Endothelial cell of umbilical vein (primary cell): Measurements from ENCODE around the gene FBLN2. TPM values are rescaled to one million over a fixed set of nuclear protein-coding genes. Genes with fewer than 3 reads are reported as not detected.

Source experiments
- BruUV-seq: library from RNA; stranded (reverse); fragments of 400-500 nt; replicated peaks from 2 replicates; lab custom pipeline; 2021; lab: Mats Ljungman, UMichigan
- CTCF ChIA-PET: fragments of 300-600, 350-600 bp; sonication (Branson Sonifier 250); formaldehyde crosslinking; loops from one replicate; lab custom pipeline; 2021; ENCODE audit warnings: antibody characterized with exemption, inconsistent platforms; lab: Charles Lee
- POLR2A ChIA-PET: fragments of 300-600, 350-600 bp; sonication (Branson Sonifier 250); formaldehyde crosslinking; loops from one replicate; lab custom pipeline; 2021; ENCODE audit warnings: antibody characterized with exemption, inconsistent platforms; lab: Charles Lee
- DNase-seq: peaks from one replicate; pipeline ENCODE4 v3.0.0-alpha.2; 2011; ENCODE audit warnings: low read depth, low spot score
- FAIRE-seq: peaks from 2 replicates; lab custom pipeline; 2011; peaks lifted over from hg19 to GRCh38; lab: Jason Lieb, UNC
- H2AFZ ChIP-seq: 2 replicates; pipeline ENCODE4 v1.6.0; 2012; ENCODE audit warnings: low read depth, low read length, control low read depth, inconsistent platforms
- H3K27ac ChIP-seq: 2 replicates; pipeline ENCODE4 v1.5.1; 2011; ENCODE audit warnings: low read depth, mild to moderate bottlenecking, control low read depth, low read length, moderate library complexity; ENCODE audit not compliant: insufficient read depth
- H3K27me3 ChIP-seq, 2 experiments: 2 replicates each; pipeline versions ENCODE4 v1.6.0 to v1.6.1; 2011; ENCODE audit warnings: low read length in 2 of 2, mixed read lengths in 1 of 2; ENCODE audit not compliant: control insufficient read depth in 2 of 2, insufficient read depth in 2 of 2
- H3K36me3 ChIP-seq, 2 experiments: 2 replicates in 1 of 2; 3 replicates in 1 of 2; pipeline ENCODE4 v1.5.1; 2011; ENCODE audit warnings: low read length in 2 of 2, mild to moderate bottlenecking in 1 of 2, moderate library complexity in 1 of 2; ENCODE audit not compliant: control insufficient read depth in 2 of 2, insufficient read depth in 2 of 2; ENCODE audit errors: extremely low read depth in 1 of 2
- H3K4me1 ChIP-seq: 3 replicates; pipeline ENCODE4 v1.5.1; 2011; ENCODE audit warnings: mild to moderate bottlenecking, low read length; ENCODE audit not compliant: control insufficient read depth, insufficient read depth; ENCODE audit errors: extremely low read depth
- H3K4me2 ChIP-seq: 2 replicates; pipeline ENCODE4 v1.6.1; 2011; ENCODE audit warnings: low read length, control low read depth, mixed read lengths; ENCODE audit not compliant: insufficient read depth
- H3K4me3 ChIP-seq, 3 experiments: fragments of 200-600 bp in 1 of 3; sonication (generic), shearing (Covaris generic) in 1 of 3; replicated peaks in 1 of 3; 2 replicates each; pipeline ENCODE4 v1.5.1; 2011 to 2016; ENCODE audit warnings: control low read depth in 3 of 3, low read length in 3 of 3, mild to moderate bottlenecking in 2 of 3, inconsistent platforms in 1 of 3, low read depth in 1 of 3, moderate library complexity in 1 of 3; ENCODE audit not compliant: insufficient read depth in 1 of 3
- H3K79me2 ChIP-seq: 2 replicates; pipeline ENCODE4 v1.6.0; 2012; ENCODE audit warnings: low read length, inconsistent platforms; ENCODE audit not compliant: control insufficient read depth, insufficient read depth
- H3K9ac ChIP-seq: replicated peaks from 2 replicates; pipeline ENCODE3; 2011; ENCODE audit warnings: low read length, control low read depth; ENCODE audit not compliant: insufficient read depth; ENCODE audit errors: extremely low read depth
- H3K9me1 ChIP-seq: replicated peaks from 3 replicates; pipeline ENCODE4 v1.6.0; 2011; ENCODE audit warnings: mild to moderate bottlenecking, low read length; ENCODE audit not compliant: control insufficient read depth, insufficient read depth; ENCODE audit errors: extremely low read depth
- H3K9me3 ChIP-seq: replicated peaks from 2 replicates; pipeline ENCODE4 v1.5.1; 2012; ENCODE audit warnings: low read length, inconsistent platforms; ENCODE audit not compliant: control insufficient read depth, insufficient read depth
- H4K20me1 ChIP-seq: replicated peaks from 2 replicates; pipeline ENCODE3; 2011; ENCODE audit warnings: mild to moderate bottlenecking, low read length; ENCODE audit not compliant: control insufficient read depth, insufficient read depth; ENCODE audit errors: extremely low read depth
- CTCF ChIP-seq, 2 donors: IDR thresholded peaks; 1 replicate in 1 of 2; 2 replicates in 1 of 2; pipeline ENCODE4 v1.5.1; 2011; ENCODE audit warnings: low read length in 2 of 2, mild to moderate bottlenecking in 2 of 2, moderate library complexity in 2 of 2, control low read depth in 1 of 2, inconsistent platforms in 1 of 2, low read depth in 1 of 2; ENCODE audit not compliant: insufficient read depth in 1 of 2; ENCODE audit errors: extremely low read depth in 1 of 2
- EZH2 ChIP-seq: IDR thresholded peaks from 2 replicates; pipeline ENCODE4 v1.6.1; 2012; ENCODE audit warnings: borderline replicate concordance, low read depth, mild to moderate bottlenecking, moderate library complexity, low read length, inconsistent platforms; ENCODE audit not compliant: severe bottlenecking
- GATA2 ChIP-seq: IDR thresholded peaks from 2 replicates; pipeline ENCODE4 v1.7.0; 2011; ENCODE audit warnings: low read depth, mild to moderate bottlenecking, moderate library complexity, mixed read lengths, low read length; ENCODE audit not compliant: insufficient read length, insufficient read depth
- JUN ChIP-seq: IDR thresholded peaks from 2 replicates; pipeline ENCODE4 v1.6.1; 2011; ENCODE audit warnings: borderline replicate concordance, low read depth; ENCODE audit not compliant: insufficient read length, insufficient read depth
- MAX ChIP-seq: IDR thresholded peaks from 2 replicates; pipeline ENCODE4 v1.6.1; 2011; ENCODE audit not compliant: insufficient read depth, insufficient read length
- MYC ChIP-seq: IDR thresholded peaks from one replicate; pipeline ENCODE4 v1.6.1; 2011; ENCODE audit warnings: mild to moderate bottlenecking, low read depth, low read length
- POLR2A ChIP-seq: IDR thresholded peaks from 2 replicates; pipeline ENCODE4 v1.6.1; 2012; ENCODE audit warnings: low read depth, mild to moderate bottlenecking, control low read depth, low read length
- POLR2AphosphoS5 ChIP-seq: IDR thresholded peaks from 2 replicates; pipeline ENCODE4 v1.6.1; 2012; ENCODE audit warnings: low read depth, mild to moderate bottlenecking, control low read depth, low read length, moderate library complexity; ENCODE audit not compliant: insufficient read depth
- dilution Hi-C: fragments of 300-500 bp; cut with MboI; formaldehyde crosslinking; loops from one replicate; pipeline ENCODE4 v1.15.0; 2019; ENCODE audit warnings: low sequenced_read_pairs; ENCODE audit not compliant: extremely low pct_ligation_motif_present
- intact Hi-C: fragments of 100-400 bp; cut with micrococcal nuclease; formaldehyde crosslinking; loops from one replicate; pipeline ENCODE4 v1.10.0; 2022
- polyA plus RNA-seq, 4 experiments: library from polyadenylated mRNA; depleted of rRNA in 3 of 4; stranded (reverse) in 3 of 4; unstranded in 1 of 4; fragments of >200 nt; gene quantifications; 2 replicates each; pipeline versions ENCODE4 v1.2.1 to v1.2.3, GENCODE V29; 2011 to 2012; ENCODE audit warnings: missing spikeins in 1 of 4
- total RNA-seq: library from RNA; stranded (reverse); gene quantifications from 2 replicates; pipeline ENCODE4 v1.2.3, GENCODE V29; 2021

Gene FBLN2
- total and polyA plus RNA-seq, 2 donors (not counting 3 experiments of a cell fraction or from before 2014, with no cell fraction given), result 1.4 to 1.9 TPM

GRCh38 chr3:13549623-13550422 lies 898 bp downstream of the FBLN2 start:
- H3K79me2 ChIP-seq, result no peaks in the 10 kb centered on the region
- ChIA-PET POLR2A (no interaction called here), CTCF (interaction anchor here (1.0 to 3.3 kb wide), 5 partner anchors 53 to 108 kb away, joined by 3 to 23 read pairs (median 5); no protein-coding TSS in a partner anchor)
- no peak overlapping the region for H3K4me2 ChIP-seq
- H3K27me3 ChIP-seq, result peaks cover 6 to 11% of the 10 kb centered on the region in 2 experiments
- H3K27ac ChIP-seq, result no peak overlapping the region
- dilution Hi-C loops (no loop called here), intact Hi-C loops (no loop called here)
- H3K4me3 ChIP-seq, result no peak overlapping the region
- no TSS peak for BruUV-seq
- H3K9me3 ChIP-seq, result no peaks in the 10 kb centered on the region
- no peaks in the 10 kb centered on the region for H3K36me3 ChIP-seq
- no peak overlapping the region for H3K9ac ChIP-seq
- peaks cover 5% of the 10 kb centered on the region for H3K4me1 ChIP-seq
- TF ChIP-seq POLR2A (no peak), GATA2 (no peak), EZH2 (peak; percentile 3), MAX (no peak), POLR2AphosphoS5 (no peak), CTCF (IDR thresholded peaks at IDR 0.05; ENCODE audit: extremely low read depth in 1 of 2, insufficient read depth in 1 of 2, low read depth in 1 of 2, low read length in 2 of 2) (no peak), MYC (no peak), JUN (no peak)
- no peaks in the 10 kb centered on the region for H3K9me1 ChIP-seq
- H2AFZ ChIP-seq, result no peak overlapping the region
- DNase-seq (no peak), FAIRE-seq (no peak)
- no peaks in the 10 kb centered on the region for H4K20me1 ChIP-seq
